IPS-20b (cell line): ENCODE measurements around the gene EVX2.
A peak's percentile ranks its signal among the peaks of the same experiment; 100 is the strongest.

Source experiments
- H3K27ac ChIP-seq: one replicate; pipeline ENCODE4 v1.5.1; 2013; ENCODE audit warnings: low read length
- H3K27me3 ChIP-seq: 2 replicates; pipeline ENCODE4 v1.6.1; 2013; ENCODE audit warnings: mild to moderate bottlenecking, low read length, inconsistent platforms; ENCODE audit not compliant: insufficient read depth
- H3K36me3 ChIP-seq: 2 replicates; pipeline ENCODE4 v1.6.1; 2013; ENCODE audit warnings: low read depth, mild to moderate bottlenecking, inconsistent platforms, low read length, moderate library complexity; ENCODE audit not compliant: insufficient read depth
- H3K4me1 ChIP-seq: 2 replicates; pipeline ENCODE4 v1.6.1; 2013; ENCODE audit warnings: mild to moderate bottlenecking, control low read depth, inconsistent platforms, low read length, moderate library complexity; ENCODE audit not compliant: insufficient read depth
- H3K4me3 ChIP-seq: 2 replicates; pipeline ENCODE4 v1.5.1; 2013; ENCODE audit warnings: mild to moderate bottlenecking, low read length, inconsistent platforms
- H3K9ac ChIP-seq: 2 replicates; pipeline ENCODE4 v1.6.1; 2013; ENCODE audit warnings: low read depth, mild to moderate bottlenecking, inconsistent platforms, low read length, moderate library complexity
- H3K9me3 ChIP-seq: 2 replicates; pipeline ENCODE4 v1.6.1; 2013; ENCODE audit warnings: mild to moderate bottlenecking, low read depth, low read length, inconsistent platforms; ENCODE audit not compliant: insufficient read depth

Gene EVX2

DNA sequence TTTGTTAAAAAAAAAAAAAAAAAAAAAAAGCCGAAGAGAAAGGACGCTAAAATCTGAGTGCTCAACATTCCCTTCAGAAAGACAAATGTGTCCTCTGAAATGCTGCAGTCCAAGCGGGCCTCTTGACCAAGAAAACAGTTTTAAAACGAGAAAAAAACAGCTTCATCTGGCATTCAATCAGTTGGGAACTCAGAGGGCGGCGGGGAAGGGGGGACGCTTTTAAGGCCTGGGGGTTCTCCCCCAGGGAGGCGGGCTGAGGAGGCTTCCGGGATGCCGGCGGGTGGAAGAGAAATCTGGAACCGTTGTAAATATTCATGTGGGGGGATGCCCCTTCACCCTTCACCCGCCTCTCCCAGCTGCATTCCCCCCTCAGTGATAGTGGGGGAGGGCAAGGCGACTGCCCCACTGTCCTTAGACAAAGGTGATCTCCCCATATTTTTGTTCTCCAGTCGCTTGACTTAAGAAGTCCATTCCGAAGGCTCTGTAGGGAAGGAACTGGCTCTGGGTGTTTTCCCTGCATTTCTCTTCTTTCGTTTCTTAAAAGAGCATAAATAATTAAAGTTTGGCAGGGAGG, 20.1 kb upstream of the EVX2 start:
- H3K27me3 ChIP-seq, result peaks cover 100% of the 10 kb centered on the region
- no peak overlapping the region for H3K9ac ChIP-seq
- H3K4me1 ChIP-seq, result no peaks in the 10 kb centered on the region
- H3K36me3 ChIP-seq, result no peaks in the 10 kb centered on the region
- no peak overlapping the region for H3K4me3 ChIP-seq
- H3K27ac ChIP-seq, result no peak overlapping the region
- peaks cover 10% of the 10 kb centered on the region; the same call in 1 of the 2 replicates for H3K9me3 ChIP-seq

DNA sequence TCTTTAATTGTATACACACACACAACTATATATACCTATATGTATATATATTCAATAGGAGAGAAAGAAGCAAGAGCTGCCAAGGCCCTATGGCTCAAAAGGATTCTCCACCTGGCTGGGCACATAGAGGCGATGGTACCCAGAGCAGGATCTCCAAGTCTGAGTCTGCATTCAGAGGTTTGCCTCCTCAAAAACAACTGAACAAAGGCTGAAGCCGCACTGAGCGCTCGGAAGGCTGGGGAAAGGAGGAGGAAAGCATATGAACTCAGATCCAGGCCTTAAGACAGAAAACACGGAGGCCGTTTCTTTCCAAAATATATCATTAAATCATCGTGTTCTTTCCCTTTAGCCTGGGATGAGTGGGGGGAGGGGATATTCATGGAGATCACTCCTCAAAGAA, 19.4 kb upstream of the EVX2 start:
- H3K9ac ChIP-seq, result no peak overlapping the region
- peaks cover 100% of the 10 kb centered on the region for H3K27me3 ChIP-seq
- H3K36me3 ChIP-seq, result no peaks in the 10 kb centered on the region
- no peaks in the 10 kb centered on the region; the same call in 1 of the 2 replicates for H3K4me1 ChIP-seq
- peaks cover 12% of the 10 kb centered on the region; the same call in 1 of the 2 replicates for H3K9me3 ChIP-seq
- H3K27ac ChIP-seq, result no peak overlapping the region
- H3K4me3 ChIP-seq, result no peak overlapping the region

DNA sequence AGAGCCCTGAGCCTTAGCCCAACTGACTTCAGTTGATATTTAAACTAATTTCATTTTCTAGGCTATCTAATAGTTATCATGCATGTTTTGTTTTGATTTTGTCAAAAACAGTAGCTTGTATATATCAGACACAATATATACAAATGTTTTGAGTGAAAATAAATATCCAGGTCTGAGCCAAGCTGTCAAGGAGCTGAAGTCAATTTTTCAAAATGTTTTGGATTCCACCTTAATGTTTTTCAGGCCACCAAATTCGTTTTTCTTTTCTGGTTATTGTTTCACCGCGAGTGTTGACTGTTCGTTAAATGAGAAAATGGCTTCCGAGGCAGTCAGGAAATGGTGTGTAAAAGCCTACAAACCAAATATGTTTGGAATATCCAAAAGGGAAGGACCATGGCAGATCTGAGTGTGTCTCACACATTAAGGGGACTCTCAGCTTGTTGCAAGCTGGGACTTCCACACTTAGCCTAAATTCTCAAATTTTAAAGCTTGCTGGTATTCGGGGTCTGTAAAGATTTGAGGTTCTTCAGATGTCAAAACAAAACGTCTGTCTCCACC, 18.6 kb upstream of the EVX2 start:
- no peak overlapping the region for H3K27ac ChIP-seq
- H3K9me3 ChIP-seq, result peaks cover 12% of the 10 kb centered on the region; the same call in 1 of the 2 replicates
- H3K36me3 ChIP-seq, result no peaks in the 10 kb centered on the region
- peaks cover 5% of the 10 kb centered on the region; the same call in 1 of the 2 replicates for H3K4me1 ChIP-seq
- H3K9ac ChIP-seq, result no peak overlapping the region
- peaks cover 100% of the 10 kb centered on the region for H3K27me3 ChIP-seq
- no peak overlapping the region for H3K4me3 ChIP-seq

DNA sequence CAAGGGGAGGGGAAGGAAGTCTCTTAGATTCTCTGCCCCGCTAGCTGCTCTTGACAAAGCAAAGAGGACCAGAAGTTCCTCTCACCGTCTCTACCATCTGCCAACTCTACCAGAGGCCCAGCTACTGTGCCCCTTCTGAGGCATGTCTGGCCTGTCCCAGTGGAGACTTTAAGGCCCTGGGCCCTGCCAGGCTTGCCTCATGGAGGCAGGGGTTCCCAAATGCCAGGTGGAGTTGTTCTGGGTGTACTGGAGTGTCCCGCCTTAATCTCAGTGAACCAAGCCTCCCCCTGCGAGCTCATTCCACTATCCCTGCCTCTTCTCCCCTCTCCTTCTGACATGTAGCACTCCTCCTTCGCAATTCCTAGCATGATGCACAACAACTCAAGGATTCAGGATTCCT, 18.1 kb upstream of the EVX2 start:
- no peak overlapping the region for H3K9ac ChIP-seq

DNA sequence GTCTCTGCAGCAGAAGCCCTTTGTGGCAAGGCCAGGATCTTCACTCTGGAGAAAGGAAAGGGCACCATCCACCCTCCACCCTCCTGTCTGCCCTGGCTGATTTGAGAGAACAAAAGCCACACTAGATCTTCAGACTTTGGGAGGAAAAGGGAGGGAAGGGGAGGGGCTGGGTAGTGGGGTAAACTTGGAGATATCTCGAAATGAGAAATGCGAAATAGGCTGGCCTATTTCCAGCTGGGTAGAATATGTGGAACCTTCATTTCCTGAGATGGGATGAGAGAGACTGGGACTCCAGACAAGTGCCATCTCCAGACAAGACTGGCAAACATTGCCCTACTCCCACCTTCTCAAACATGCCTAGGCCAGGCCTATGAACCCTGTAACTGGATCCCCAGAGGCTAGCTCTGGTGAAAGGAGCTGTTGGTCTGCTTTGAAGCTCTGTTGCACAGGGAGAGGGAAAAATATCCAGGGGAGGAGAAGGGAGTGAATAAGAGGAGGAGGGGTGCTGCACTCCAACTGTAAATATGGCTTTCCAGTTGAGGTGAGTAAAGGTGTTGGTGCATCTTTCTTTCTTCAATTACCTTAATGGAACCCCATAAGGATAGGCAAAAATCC, 17.6 kb upstream of the EVX2 start:
- no peak overlapping the region for H3K27ac ChIP-seq
- H3K4me3 ChIP-seq, result no peak overlapping the region
- H3K36me3 ChIP-seq, result no peaks in the 10 kb centered on the region
- H3K27me3 ChIP-seq, result peaks cover 100% of the 10 kb centered on the region
- peaks cover 12% of the 10 kb centered on the region; the same call in 1 of the 2 replicates for H3K9me3 ChIP-seq
- H3K9ac ChIP-seq, result no peak overlapping the region
- peaks cover 11% of the 10 kb centered on the region; the same call in 1 of the 2 replicates for H3K4me1 ChIP-seq

More for the DNA sequence above, 18.1 kb upstream of the EVX2 start:
- no peak overlapping the region for H3K27ac ChIP-seq
- peaks cover 12% of the 10 kb centered on the region; the same call in 1 of the 2 replicates for H3K9me3 ChIP-seq
- no peak overlapping the region for H3K4me3 ChIP-seq
- no peaks in the 10 kb centered on the region for H3K36me3 ChIP-seq
- peaks cover 100% of the 10 kb centered on the region for H3K27me3 ChIP-seq
- peaks cover 6% of the 10 kb centered on the region; the same call in 1 of the 2 replicates for H3K4me1 ChIP-seq

DNA sequence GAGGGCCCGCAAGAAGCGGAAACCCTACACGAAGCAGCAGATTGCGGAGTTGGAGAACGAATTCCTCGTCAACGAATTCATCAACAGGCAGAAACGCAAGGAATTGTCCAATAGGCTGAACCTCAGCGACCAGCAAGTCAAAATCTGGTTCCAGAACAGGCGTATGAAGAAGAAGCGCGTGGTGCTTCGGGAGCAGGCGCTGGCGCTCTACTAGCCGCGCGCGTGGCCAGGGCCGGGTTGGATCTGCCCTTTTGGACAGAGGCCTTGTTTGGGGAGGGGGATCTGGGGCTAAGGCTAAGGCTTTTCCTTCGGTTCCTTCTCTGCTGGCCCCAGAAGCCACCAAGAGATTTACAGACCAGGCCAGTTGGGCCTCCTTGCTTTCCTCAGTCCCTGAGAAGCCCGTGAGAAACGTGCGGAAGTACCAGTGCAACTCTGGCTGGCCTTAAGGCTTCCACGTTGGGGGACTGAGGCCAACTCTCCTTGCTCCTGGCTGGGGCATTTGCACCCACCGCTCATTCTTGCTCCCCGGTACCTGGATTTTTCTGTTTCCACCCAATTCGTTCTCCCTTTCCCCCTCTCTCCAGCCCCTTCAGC, 16.9 kb upstream of the EVX2 start:
- H3K27me3 ChIP-seq, result peaks cover 100% of the 10 kb centered on the region
- no peaks in the 10 kb centered on the region for H3K36me3 ChIP-seq
- no peak overlapping the region for H3K9ac ChIP-seq
- no peak overlapping the region for H3K4me3 ChIP-seq
- H3K4me1 ChIP-seq, result peaks cover 13% of the 10 kb centered on the region; the same call in 1 of the 2 replicates
- peaks cover 12% of the 10 kb centered on the region; the same call in 1 of the 2 replicates for H3K9me3 ChIP-seq
- H3K27ac ChIP-seq, result no peak overlapping the region

DNA sequence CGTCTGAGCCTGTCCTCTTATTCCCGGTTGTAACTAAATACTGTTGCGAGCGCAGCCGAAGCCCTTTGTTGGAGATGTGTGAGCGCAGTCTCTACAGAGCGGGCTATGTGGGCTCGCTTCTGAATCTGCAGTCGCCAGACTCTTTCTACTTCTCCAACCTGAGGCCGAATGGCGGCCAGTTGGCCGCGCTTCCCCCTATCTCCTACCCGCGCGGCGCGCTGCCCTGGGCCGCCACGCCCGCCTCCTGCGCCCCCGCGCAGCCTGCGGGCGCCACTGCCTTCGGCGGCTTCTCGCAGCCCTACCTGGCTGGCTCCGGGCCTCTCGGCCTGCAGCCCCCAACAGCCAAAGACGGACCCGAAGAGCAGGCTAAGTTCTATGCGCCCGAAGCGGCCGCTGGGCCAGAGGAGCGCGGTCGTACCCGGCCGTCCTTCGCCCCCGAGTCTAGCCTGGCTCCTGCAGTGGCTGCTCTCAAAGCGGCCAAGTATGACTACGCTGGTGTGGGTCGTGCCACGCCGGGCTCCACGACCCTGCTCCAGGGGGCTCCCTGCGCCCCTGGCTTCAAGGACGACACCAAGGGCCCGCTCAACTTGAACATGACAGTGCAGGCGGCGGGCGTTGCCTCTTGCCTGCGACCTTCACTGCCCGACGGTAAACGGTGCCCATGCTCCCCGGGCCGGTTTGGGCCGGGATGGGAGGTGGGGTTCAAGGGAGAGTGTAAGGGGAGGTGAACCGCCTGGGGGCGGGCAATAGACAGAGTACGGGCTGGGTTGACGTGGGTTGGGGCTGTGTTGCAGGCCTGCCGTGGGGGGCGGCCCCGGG, 16.2 kb upstream of the EVX2 start, which contains the start of gene HOXD12:
TSS of gene HOXD12 (plus strand) at position 68 of the 819 bp plus-strand sequence. CDS start at position 75, 7 bp downstream.
- Histone ChIP-seq H3K9me3 (peaks cover 12% of the 10 kb centered on the region; the same call in 1 of the 2 replicates), H3K4me1 (peaks cover 13% of the 10 kb centered on the region; the same call in 1 of the 2 replicates), H3K36me3 (no peaks in the 10 kb centered on the region), H3K9ac (no peak within 1 kb of the TSS), H3K4me3 (no peak within 1 kb of the TSS), H3K27ac (no peak within 1 kb of the TSS), H3K27me3 (peaks cover 100% of the 10 kb centered on the region)

DNA sequence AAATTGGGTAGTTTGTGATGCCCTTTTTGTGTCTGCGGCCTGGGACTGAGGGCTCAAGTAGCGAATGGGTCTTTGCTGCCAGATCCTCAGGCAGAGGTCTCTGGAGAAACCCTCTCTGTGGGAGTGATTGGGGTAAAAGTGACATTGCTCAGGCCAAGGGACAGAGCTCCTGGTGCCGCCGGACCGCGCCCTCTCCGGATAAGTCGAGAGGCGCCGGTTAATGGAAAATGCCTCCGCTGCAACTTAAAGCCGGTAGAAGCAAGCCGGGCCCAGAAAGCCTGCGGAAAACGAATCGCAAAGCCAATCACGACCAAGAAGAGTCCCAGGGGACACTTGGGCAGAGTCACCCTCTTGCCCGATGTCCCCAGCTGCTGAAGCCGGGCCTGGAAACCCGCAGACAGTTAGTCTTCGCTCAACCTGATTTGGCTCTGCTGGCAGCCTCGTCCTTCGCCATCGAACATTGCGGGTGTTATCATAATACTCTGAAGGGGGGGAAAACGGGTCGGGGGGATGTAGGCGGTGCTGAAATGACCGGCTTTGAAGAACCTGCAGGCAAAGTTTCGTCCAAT, 15.5 kb upstream of the EVX2 start:
- Histone ChIP-seq H3K9ac (no peak overlapping the region), H3K27me3 (peaks cover 100% of the 10 kb centered on the region), H3K36me3 (no peaks in the 10 kb centered on the region), H3K9me3 (peaks cover 12% of the 10 kb centered on the region; the same call in 1 of the 2 replicates), H3K4me1 (peaks cover 13% of the 10 kb centered on the region; the same call in 1 of the 2 replicates), H3K4me3 (no peak overlapping the region), H3K27ac (no peak overlapping the region)

DNA sequence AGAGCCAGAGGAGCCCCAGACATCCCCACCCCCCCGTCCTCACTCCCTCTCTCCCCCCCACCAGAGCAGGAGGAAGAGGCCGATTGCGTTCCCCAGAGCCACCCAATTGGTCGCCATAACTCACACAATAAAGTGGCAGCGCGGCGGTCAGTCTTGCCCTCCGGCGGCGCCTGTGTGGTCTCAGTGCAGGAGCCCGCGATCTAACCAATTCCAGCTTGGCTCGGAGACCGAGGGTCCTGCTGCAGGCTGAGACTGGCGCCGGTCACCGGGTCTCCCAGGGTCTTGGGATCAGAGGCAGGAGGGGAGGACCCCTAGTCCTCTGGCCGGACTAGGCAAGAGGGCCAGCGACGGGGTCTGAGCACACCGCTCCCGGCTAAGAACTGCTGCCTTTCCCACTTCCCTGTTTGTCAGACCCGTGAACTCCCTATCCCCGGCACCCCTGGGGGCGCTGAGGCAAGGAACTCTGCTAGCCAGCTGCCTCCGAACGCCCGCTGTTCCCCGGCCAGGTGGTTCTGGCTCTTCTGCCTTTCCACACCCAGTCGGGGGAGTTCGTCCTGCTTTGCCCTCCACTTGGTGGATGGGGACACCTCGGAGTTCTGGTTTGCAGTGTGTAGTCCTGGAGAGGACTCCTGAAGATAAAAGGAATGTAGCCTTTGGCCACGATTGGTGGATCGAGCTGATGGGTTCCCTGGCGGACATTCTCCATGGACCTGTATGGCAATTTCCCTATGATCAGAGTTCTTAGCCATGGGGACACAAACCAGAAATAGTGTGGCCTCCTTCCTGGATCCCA, 14.8 kb upstream of the EVX2 start:
- H3K4me3 ChIP-seq, result peak overlapping the region; percentile 11; the same call in 1 of the 2 replicates

DNA sequence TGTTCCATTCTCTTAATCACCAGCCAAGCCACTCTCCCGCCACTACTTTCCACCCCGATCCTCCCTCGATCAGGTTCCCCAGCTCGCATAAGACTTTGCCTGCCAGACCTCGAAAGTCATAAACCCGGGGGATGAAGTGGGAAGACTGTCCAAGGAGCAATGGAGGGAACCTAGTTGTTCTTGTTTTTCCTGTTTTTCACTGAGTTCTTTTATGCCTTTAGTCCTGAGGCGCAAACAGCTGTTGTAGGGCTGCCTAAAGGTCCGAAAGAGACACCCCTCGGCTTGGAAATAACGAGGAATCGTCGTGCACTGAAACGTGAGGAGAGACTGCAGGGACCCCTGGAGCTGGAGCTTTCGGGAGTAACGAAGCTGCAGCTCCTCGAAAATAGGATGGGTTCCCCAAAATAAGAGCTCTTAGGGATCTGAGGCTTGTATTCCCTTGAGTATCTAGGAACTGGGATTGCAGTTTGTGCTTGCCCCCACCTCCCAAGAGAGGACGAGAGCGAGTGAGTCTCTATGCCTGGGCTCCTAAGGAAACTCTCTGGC, 14.1 kb upstream of the EVX2 start:
- Histone ChIP-seq H3K9me3 (peaks cover 18% of the 10 kb centered on the region), H3K4me1 (peaks cover 15% of the 10 kb centered on the region; the same call in 1 of the 2 replicates), H3K27ac (no peak overlapping the region), H3K36me3 (no peaks in the 10 kb centered on the region), H3K9ac (no peak overlapping the region), H3K4me3 (peak overlapping the region; percentile 11; the same call in 1 of the 2 replicates), H3K27me3 (peaks cover 100% of the 10 kb centered on the region)

More for the DNA sequence above, 14.8 kb upstream of the EVX2 start:
- no peak overlapping the region for H3K9ac ChIP-seq
- H3K36me3 ChIP-seq, result no peaks in the 10 kb centered on the region
- peaks cover 14% of the 10 kb centered on the region; the same call in 1 of the 2 replicates for H3K4me1 ChIP-seq
- no peak overlapping the region for H3K27ac ChIP-seq
- peaks cover 100% of the 10 kb centered on the region for H3K27me3 ChIP-seq
- H3K9me3 ChIP-seq, result peaks cover 15% of the 10 kb centered on the region
